ENCODE results near the gene ARHGEF28. TPM values are rescaled to one million over a fixed set of nuclear protein-coding genes. Genes with fewer than 3 reads are reported as not detected.

Gene ARHGEF28
- total RNA-seq, 6 experiments from 2014 or later: 7.5 to 13.6 (median 8.5) TPM

- no peak for TF ChIP-seq CTCF (IDR thresholded peaks at IDR 0.05)
- DNase-seq: no peak
- H3K4me1 Mint-ChIP-seq (ENCODE audit: low read depth): peaks cover 42% of the 10 kb centered on the region
- no peaks in the 10 kb centered on the region for H3K36me3 Mint-ChIP-seq (ENCODE audit: low read depth)
- H3K27me3 Mint-ChIP-seq (ENCODE audit: insufficient read depth): no peaks in the 10 kb centered on the region
- no peak overlapping the region for H3K27ac Mint-ChIP-seq
- no peak overlapping the region for H3K4me3 Mint-ChIP-seq
- H3K9me3 Mint-ChIP-seq: no peaks in the 10 kb centered on the region
These were observed 10.0 kb upstream of the ARHGEF28 start for GRCh38 chr5:73615947-73616346.

- H3K36me3 Mint-ChIP-seq (ENCODE audit: low read depth): no peaks in the 10 kb centered on the region
- H3K9me3 Mint-ChIP-seq: no peaks in the 10 kb centered on the region
- H3K27ac Mint-ChIP-seq: peak overlapping the region; percentile 82
- peaks cover 42% of the 10 kb centered on the region for H3K4me1 Mint-ChIP-seq (ENCODE audit: low read depth)
- TF ChIP-seq CTCF (IDR thresholded peaks at IDR 0.05): no peak
- DNase-seq: peak; percentile 44
- peak overlapping the region; percentile 85 for H3K4me3 Mint-ChIP-seq
- H3K27me3 Mint-ChIP-seq (ENCODE audit: insufficient read depth): no peaks in the 10 kb centered on the region
These were observed 8.3 kb upstream of the ARHGEF28 start for GRCh38 chr5:73617510-73618279.

- Mint-ChIP-seq H3K27me3 (ENCODE audit: insufficient read depth) (no peaks in the 10 kb centered on the region), H3K9me3 (no peaks in the 10 kb centered on the region), H3K27ac (no peak overlapping the region), H3K36me3 (ENCODE audit: low read depth) (no peaks in the 10 kb centered on the region), H3K4me3 (no peak overlapping the region), H3K4me1 (ENCODE audit: low read depth) (peaks cover 36% of the 10 kb centered on the region)
- no peak for DNase-seq
- TF ChIP-seq CTCF (IDR thresholded peaks at IDR 0.05): no peak
These were observed 6.2 kb upstream of the ARHGEF28 start for GRCh38 chr5:73619606-73620333.

GRCh38 chr5:73620334-73620687 lies 5.7 kb upstream of the ARHGEF28 start:
- no peaks in the 10 kb centered on the region for H3K9me3 Mint-ChIP-seq
- H3K27ac Mint-ChIP-seq: no peak overlapping the region
- H3K4me3 Mint-ChIP-seq: no peak overlapping the region
- no peaks in the 10 kb centered on the region for H3K27me3 Mint-ChIP-seq (ENCODE audit: insufficient read depth)
- no peaks in the 10 kb centered on the region for H3K36me3 Mint-ChIP-seq (ENCODE audit: low read depth)
- TF ChIP-seq CTCF (IDR thresholded peaks at IDR 0.05): no peak
- peaks cover 35% of the 10 kb centered on the region for H3K4me1 Mint-ChIP-seq (ENCODE audit: low read depth)
- DNase-seq: no peak

GRCh38 chr5:73623060-73623459 lies 2.9 kb upstream of the ARHGEF28 start:
- no peak overlapping the region for H3K27ac Mint-ChIP-seq
- H3K9me3 Mint-ChIP-seq: no peaks in the 10 kb centered on the region

More at GRCh38 chr5:73623060-73623459, 2.9 kb upstream of the ARHGEF28 start:
- TF ChIP-seq CTCF (IDR thresholded peaks at IDR 0.05): no peak
- Mint-ChIP-seq H3K36me3 (ENCODE audit: low read depth) (no peaks in the 10 kb centered on the region), H3K27me3 (ENCODE audit: insufficient read depth) (no peaks in the 10 kb centered on the region), H3K4me1 (ENCODE audit: low read depth) (peaks cover 38% of the 10 kb centered on the region), H3K4me3 (no peak overlapping the region)
- DNase-seq: no peak
